Panc1 (cell line): ENCODE measurements around the gene NLRC5. TPM values are rescaled to one million over a fixed set of nuclear protein-coding genes. Genes with fewer than 3 reads are reported as not detected.

ENCODE experiments used
- ATAC-seq: fragments of 200-7000 bp; cut with Tn5 transposase; 2 replicates; pipeline ENCODE4 v1.9.1; 2020; ENCODE audit warnings: mild to moderate bottlenecking, moderate library complexity
- BruUV-seq: library from RNA; stranded (reverse); fragments of 400-500 nt; replicated peaks from 2 replicates; lab custom pipeline; 2021; lab: Mats Ljungman, UMichigan
- CTCF ChIA-PET: fragments of 300-600 bp; sonication (Branson Sonifier 250); formaldehyde crosslinking; loops from one replicate; lab custom pipeline; 2022; ENCODE audit warnings: antibody characterized with exemption; lab: Charles Lee
- POLR2A ChIA-PET: fragments of 300-600 bp; sonication (Branson Sonifier 250); formaldehyde crosslinking; loops from one replicate; lab custom pipeline; 2022; ENCODE audit warnings: antibody characterized with exemption; lab: Charles Lee
- DNase-seq: peaks from one replicate; pipeline ENCODE4 v3.0.0-alpha.2; 2010; ENCODE audit warnings: low read depth, low spot score
- H3K27ac ChIP-seq: 2 replicates; pipeline ENCODE4 v1.5.1; 2011; ENCODE audit warnings: mild to moderate bottlenecking, low read length, inconsistent platforms
- H3K27me3 ChIP-seq: fragments of 200-500 bp; sonication (Bioruptor generic); 2 replicates; pipeline ENCODE4 v1.6.0; 2014; ENCODE audit warnings: low read length, inconsistent platforms; ENCODE audit not compliant: control insufficient read depth, insufficient read depth
- H3K36me3 ChIP-seq: fragments of 200-500 bp; sonication (Bioruptor generic); 2 replicates; pipeline ENCODE4 v1.5.1; 2014; ENCODE audit warnings: inconsistent platforms, mild to moderate bottlenecking, low read length, moderate library complexity; ENCODE audit not compliant: control insufficient read depth, insufficient read depth
- H3K4me1 ChIP-seq: 2 replicates; pipeline ENCODE4 v1.5.1; 2011; ENCODE audit warnings: inconsistent platforms, mild to moderate bottlenecking, low read length, moderate library complexity; ENCODE audit not compliant: control insufficient read depth, insufficient read depth
- H3K4me3 ChIP-seq, 2 experiments: 2 replicates each; pipeline ENCODE4 v1.5.1; 2011 to 2012; ENCODE audit warnings: low read depth in 2 of 2, low read length in 2 of 2, mild to moderate bottlenecking in 2 of 2, inconsistent platforms in 1 of 2, moderate library complexity in 1 of 2
- H3K9me3 ChIP-seq: fragments of 200-500 bp; sonication (Bioruptor generic); 2 replicates; pipeline ENCODE4 v1.5.1; 2014; ENCODE audit warnings: low read depth, mild to moderate bottlenecking, inconsistent platforms, low read length, moderate library complexity; ENCODE audit not compliant: control insufficient read depth, insufficient read depth
- CTCF ChIP-seq: fragments of 450-650 bp; IDR thresholded peaks from 2 replicates; pipeline ENCODE4 v1.5.1; 2017; ENCODE audit warnings: mild to moderate bottlenecking
- POLR2AphosphoS5 ChIP-seq: IDR thresholded peaks from 2 replicates; pipeline ENCODE4 v1.6.1; 2012; ENCODE audit warnings: mild to moderate bottlenecking, low read depth, low read length, moderate library complexity
- REST ChIP-seq, 2 experiments: IDR thresholded peaks; 2 replicates each; pipeline ENCODE4 v1.6.1; 2011 to 2012; ENCODE audit warnings: low read depth in 2 of 2, control low read depth in 1 of 2, low read length in 1 of 2, mild to moderate bottlenecking in 1 of 2, moderate library complexity in 1 of 2; ENCODE audit not compliant: insufficient read depth in 1 of 2
- SIN3A ChIP-seq: IDR thresholded peaks from 2 replicates; pipeline ENCODE4 v1.6.1; 2012; ENCODE audit warnings: low read depth, mild to moderate bottlenecking, low read length, moderate library complexity, borderline replicate concordance; ENCODE audit not compliant: insufficient read depth
- TCF7L2 ChIP-seq: IDR thresholded peaks from 2 replicates; pipeline ENCODE4 v1.6.1; 2011; ENCODE audit warnings: mild to moderate bottlenecking, low read depth, low read length, inconsistent platforms
- in situ Hi-C: cut with HindIII; loops from 2 replicates; pipeline ENCODE4 v1.10.0; 2016; ENCODE audit warnings: low sequenced_read_pairs, low pct_unique_long_range_greater_than_20kb
- intact Hi-C: fragments of 100-400 bp; cut with micrococcal nuclease; formaldehyde crosslinking; loops from one replicate; pipeline ENCODE4 v1.10.0; 2022; ENCODE audit not compliant: unreplicated experiment
- total RNA-seq: library from RNA; stranded (reverse); gene quantifications from one replicate; pipeline ENCODE4 v1.2.1, GENCODE V29; 2021; ENCODE audit not compliant: unreplicated experiment

NLRC5 gene
- total RNA-seq, 1 experiment from 2014 or later = 8.8 TPM

GRCh38 chr16:57026778-57027062 is 37.4 kb downstream of the NLRC5 start:
- POLR2A ChIA-PET = no interaction called here
- CTCF ChIA-PET = no interaction called here

GRCh38 chr16:57027067-57027466 is 37.7 kb downstream of the NLRC5 start:
- no peaks in the 10 kb centered on the region for H3K36me3 ChIP-seq
- ChIA-PET POLR2A (no interaction called here), CTCF (no interaction called here)
- DNase-seq = no peak
- no peak for ATAC-seq
- no peaks in the 10 kb centered on the region for H3K27me3 ChIP-seq
- H3K4me3 ChIP-seq = no peak overlapping the region
- H3K27ac ChIP-seq = no peak overlapping the region
- in situ Hi-C loops (no loop called here), intact Hi-C loops (no loop called here)
- BruUV-seq = no TSS peak
- TF ChIP-seq TCF7L2 (no peak), REST (IDR thresholded peaks at IDR 0.05; ENCODE audit: insufficient read depth in 1 of 2, low read depth in 2 of 2, low read length in 1 of 2) (no peak), SIN3A (no peak), CTCF (no peak), POLR2AphosphoS5 (no peak)
- H3K4me1 ChIP-seq = no peaks in the 10 kb centered on the region
- no peaks in the 10 kb centered on the region for H3K9me3 ChIP-seq

More at GRCh38 chr16:57026778-57027062, 37.4 kb downstream of the NLRC5 start:
- Histone ChIP-seq H3K4me3 (no peak overlapping the region), H3K27me3 (no peaks in the 10 kb centered on the region), H3K4me1 (no peaks in the 10 kb centered on the region), H3K27ac (no peak overlapping the region), H3K36me3 (no peaks in the 10 kb centered on the region), H3K9me3 (no peaks in the 10 kb centered on the region)
- no peak for ATAC-seq
- BruUV-seq = no TSS peak
- intact Hi-C loops = no loop called here
- TF ChIP-seq POLR2AphosphoS5 = no peak
- no peak for TF ChIP-seq SIN3A
- no peak for TF ChIP-seq CTCF
- no peak for TF ChIP-seq TCF7L2
- no peak for TF ChIP-seq REST (IDR thresholded peaks at IDR 0.05; ENCODE audit: insufficient read depth in 1 of 2, low read depth in 2 of 2, low read length in 1 of 2)
- no peak for DNase-seq
- in situ Hi-C loops = no loop called here
